DMS79 treated with DMSO at 0.1 percent for 48 hours (cell line): ENCODE measurements around the gene DENND1A.
"Not testable (repeated sequence)": the region's sequence is repeated elsewhere in the genome, so short reads cannot be mapped to it uniquely, and the experiment has no call there.

ENCODE experiments used
- DNase-seq: peaks from one replicate; lab custom pipeline; 2025; lab: John Stamatoyannopoulos, UW

Gene DENND1A

DNA sequence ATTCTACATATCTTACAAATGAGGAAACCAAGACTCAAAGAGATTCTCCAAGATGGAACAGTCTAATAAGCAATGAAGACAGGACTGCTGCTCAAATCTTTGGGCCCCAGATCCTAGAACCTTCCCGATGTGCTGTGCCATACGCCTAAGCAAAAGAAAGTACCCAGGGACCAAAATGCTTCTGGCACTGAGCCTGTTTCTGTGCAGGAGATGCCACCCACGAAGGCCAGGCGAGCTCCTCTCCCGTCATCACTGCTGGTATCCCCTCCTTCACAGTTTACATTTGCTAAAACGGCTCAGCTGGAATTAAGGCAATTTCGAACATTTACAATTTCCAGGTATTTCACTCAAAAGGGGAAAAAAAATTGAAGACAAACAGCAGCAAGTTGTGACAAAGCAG lies 277.5 kb downstream of the DENND1A start:
- DNase-seq = no peak

DNA sequence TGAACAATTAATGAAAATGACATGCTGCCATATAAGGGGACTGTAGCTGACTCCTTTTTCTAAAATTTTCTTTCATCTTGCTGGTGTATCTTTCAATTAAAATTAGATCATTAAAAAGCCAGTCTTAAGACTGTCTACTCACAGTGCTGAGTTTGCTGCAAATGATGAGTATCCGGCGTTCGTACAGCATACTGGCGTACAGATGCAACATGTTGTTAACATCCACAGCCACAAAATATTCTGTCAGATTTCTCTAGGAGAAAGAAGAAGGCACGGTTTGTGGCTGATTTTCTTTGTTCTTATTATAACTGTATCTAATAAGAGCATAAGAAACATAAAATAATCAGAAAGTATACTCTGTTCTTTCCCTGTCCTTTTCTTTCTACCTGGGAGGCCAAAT lies 278.1 kb downstream of the DENND1A start:
- DNase-seq = no peak

GRCh38 chr9:123651273-123651672 lies 278.7 kb downstream of the DENND1A start:
- no peak for DNase-seq

- DNase-seq = no peak
These were observed 280.0 kb downstream of the DENND1A start for GRCh38 chr9:123649909-123650308.

DNA sequence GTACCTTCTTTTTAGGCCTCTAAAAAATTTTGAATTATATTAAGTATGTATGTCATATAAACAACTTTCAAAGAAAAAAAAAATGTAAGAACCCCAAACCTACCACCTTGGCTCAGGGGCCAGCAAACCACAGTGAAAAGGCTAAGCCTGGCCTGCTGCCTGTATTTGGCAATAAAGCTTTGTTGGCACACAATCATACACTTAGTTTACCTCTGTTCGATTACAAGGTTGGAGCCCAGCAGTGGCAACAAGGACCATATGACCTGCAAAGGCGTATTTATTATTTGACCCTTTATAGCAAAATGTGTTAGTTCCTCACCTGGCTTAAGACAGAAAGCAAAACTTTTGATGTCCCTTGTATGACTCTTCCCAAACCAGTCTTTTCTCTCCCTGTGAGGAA lies 282.8 kb downstream of the DENND1A start:
- no peak for DNase-seq

- no peak for DNase-seq
These were observed 284.2 kb downstream of the DENND1A start for GRCh38 chr9:123645762-123646161.

DNA sequence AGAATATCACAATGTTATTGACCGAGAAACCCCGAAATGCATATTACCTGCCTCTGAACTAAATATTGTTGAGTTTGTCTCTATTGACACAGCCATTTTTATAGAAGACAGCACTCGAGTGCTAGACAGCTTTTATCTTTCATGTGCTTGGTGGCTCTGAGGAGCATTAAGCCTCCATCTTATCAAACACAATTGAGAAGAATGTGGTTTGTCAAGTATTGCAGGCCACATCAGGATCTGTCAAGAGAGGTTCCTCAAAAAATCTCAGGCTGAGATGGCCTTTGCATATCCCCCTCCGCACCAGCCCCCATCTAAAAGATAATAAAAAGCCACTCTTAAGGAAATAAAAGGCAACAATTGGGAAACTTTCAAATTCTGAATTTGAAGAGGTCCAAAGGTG lies 284.8 kb downstream of the DENND1A start:
- DNase-seq = no peak

GRCh38 chr9:123643518-123643917 lies 286.4 kb downstream of the DENND1A start:
- peak; percentile 89 for DNase-seq

- DNase-seq = peak; percentile 97
These were observed 287.3 kb downstream of the DENND1A start for GRCh38 chr9:123642291-123643278.

GRCh38 chr9:123640792-123641222 lies 289.1 kb downstream of the DENND1A start:
- no peak for DNase-seq

DNA sequence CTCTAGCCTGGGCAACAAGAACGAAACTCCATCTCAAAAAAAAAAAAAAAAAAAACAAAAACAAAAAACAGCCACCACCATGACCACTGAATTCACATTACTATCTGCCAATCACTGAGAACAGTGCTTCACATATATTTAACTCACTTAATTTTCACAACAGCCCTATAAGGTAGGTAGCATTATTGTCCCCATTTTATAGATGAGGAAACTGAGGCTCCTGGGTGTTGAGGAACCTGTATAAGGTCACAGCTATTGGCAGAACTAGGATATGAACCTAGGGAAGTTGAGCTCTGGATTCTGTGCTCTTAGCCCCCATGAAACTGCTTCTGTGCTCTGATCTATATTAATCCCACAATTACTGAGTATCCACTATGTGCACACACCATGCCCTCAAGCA lies 290.2 kb downstream of the DENND1A start:
- no peak for DNase-seq

GRCh38 chr9:123637945-123638634 lies 291.8 kb downstream of the DENND1A start:
- peak; percentile 73 for DNase-seq

DNA sequence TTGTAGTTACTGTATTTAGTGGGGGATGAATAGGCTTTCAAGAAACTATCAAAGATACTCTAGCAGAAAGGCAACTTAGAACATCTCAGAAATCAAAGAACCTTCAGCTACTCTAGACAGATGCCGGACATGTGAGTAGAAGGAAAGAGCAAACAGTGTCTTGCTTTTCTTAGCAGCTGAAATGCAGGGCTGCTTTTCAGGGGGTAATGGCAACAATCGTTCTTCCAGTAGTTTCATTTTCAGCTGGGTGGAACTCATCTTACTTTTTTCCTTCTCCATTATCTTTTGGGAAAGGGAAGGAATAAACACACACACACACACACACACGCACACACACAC lies 292.4 kb downstream of the DENND1A start:
- peak; percentile 31 for DNase-seq

DNA sequence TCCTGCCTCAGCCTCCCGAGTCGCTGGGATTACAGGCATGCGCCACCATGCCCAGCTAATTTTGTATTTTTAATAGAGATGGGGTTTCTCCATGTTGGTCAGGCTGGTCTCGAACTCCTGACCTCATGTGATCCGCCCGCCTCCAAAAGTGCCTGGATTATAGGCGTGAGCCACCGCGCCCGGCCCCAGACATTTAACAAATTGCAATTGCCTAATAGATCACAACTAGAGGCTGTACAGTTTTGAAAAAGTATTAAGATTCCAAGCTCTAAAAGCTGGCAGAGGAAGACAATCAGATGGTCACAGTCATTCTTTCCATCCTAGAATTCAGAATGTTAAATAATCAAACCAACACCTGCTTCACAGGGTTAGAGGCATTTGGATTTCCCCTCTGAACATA lies 293.1 kb downstream of the DENND1A start:
- DNase-seq = not testable (repeated sequence)

DNA sequence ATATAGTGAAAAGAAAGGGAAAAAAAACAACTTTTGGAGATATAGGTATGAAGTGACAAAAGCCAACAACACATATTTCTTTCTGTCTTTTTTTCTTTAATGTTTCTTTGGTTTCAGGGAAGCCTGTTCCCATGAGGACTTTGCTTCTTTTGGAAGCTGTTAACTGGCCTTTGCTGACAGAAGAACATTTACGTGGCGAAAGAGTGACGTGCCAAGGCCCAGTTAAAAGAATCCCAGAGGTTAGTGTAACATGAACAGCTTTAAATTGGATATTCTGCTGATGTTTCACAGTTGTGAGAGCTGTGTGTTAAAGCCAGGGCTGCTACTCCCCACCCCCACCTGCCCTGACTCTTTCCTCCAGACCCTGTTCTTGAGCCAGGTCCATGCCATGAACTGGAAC lies 298.1 kb downstream of the DENND1A start:
- DNase-seq = no peak

DNA sequence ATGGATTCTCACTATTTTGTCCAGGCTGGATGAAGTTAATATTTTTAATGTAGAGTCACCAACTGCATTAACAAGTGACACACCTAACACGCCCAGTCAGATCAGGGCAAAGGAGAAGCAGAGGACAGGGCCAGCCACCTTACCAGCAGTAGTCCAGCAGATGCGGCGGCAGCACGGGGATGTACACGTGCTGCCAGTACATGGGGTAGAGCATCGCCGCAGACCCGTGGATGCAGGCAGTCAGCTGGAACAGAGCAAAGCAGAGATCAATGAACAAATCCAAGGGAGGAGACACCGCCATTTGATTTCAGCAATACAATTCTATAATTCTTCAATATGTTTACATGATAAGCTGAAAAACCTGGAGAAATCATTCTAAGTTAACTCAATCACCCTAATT lies 299.7 kb downstream of the DENND1A start:
- DNase-seq = no peak

- DNase-seq = no peak
These were observed 300.4 kb downstream of the DENND1A start for GRCh38 chr9:123629531-123629930.

DNA sequence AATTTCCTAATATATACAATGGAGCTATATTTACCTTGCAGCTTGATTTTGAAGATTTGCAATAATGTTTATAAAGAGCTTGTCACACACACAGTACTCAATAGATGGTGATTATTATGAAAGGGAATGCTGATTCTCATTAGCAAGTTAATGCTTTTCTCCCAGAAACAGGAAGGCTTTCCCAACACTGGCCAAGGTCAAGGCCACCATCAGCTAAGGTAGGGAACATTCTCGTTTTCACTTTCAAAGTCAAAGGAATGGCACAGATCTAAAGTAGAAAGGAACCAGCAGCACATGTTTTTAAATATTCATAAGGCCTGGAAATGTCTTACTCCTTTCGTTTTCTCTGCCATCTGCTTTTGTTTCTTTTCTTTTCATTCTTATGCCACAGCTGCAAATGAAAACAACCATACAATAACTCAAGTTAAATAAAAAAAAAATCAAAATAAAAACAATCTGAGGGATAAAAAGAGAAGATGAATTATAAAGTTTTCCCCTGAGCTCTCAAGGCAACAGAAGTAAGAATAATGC lies 307.1 kb downstream of the DENND1A start:
- no peak for DNase-seq

- no peak for DNase-seq
These were observed 309.7 kb downstream of the DENND1A start for GRCh38 chr9:123620239-123620638.

DNA sequence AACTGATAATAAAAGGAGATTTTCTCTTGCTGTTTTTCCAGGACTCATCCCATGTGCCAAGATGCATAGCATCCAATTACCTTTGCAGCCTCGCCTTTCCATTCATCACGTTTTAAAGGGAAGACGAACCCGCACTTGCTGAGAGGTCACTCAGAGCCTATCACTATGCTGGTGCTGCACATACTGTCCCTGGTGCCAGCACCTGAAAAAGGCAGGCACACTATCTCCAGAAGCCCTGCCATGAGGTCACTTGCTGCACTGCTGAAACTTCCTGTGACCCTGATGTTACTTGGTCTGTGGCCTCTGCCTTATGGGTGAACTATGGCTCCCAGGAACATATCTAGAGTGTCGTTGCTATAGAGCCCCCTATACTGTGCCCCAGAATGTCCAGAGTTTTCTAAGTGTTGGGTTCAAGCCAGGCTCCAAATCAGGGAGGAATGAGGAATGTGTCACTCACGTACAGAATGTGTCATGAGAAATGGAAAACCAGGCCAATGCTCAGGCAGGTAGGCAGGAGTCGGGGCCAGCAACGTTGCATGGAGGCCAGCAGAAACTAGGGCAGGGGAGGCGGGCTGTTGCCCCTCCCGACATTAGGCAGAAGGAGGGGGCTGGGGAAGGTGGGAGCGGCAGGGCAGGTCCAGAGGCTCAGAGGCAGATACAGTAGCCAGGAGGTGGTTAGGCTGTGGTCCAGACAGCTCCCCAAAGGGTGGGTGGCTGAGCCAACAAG lies 311.8 kb downstream of the DENND1A start:
- no peak for DNase-seq

DNA sequence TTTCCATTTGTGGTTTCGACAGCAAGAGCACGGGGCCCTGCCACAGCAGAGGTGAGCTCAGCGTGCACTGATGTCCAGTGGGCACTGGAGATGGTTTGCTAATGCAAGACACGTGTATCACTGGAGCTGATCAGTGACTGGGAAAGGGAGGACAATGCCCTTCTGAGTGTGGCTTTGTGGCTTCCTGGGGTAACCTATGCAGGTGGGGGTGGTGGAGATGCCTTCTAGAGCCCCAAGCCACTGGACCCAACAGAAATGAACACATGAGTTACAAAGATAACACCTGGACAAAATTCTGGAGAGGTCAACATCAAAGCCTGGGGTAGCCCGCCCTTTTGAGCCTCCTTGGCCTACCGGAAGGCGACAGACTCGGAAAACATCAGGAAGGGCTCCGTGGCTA lies 312.6 kb downstream of the DENND1A start:
- no peak for DNase-seq

DNA sequence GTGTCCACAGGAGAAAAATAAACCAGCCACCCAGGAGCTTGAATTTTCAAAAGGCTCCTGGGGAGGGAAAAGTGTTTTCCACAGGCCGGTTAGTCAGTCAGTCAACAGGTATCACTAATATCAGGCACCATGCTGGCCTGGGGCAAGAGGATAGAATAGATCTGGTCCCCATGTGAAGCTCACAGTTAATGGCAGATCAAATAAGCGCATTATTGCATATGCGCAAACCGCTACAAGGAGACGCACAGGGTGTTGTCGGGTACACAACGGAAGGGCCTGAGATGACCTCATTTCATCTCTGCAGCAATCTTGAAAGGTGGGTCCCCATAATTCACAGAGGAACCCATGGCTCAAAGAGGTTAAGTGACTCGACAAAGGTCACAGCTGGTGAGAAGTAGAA lies 313.2 kb downstream of the DENND1A start:
- no peak for DNase-seq
